AG04449 (cell line): ENCODE measurements around the gene DYRK4.
A peak's percentile ranks its signal among the peaks of the same experiment; 100 is the strongest.

Experiments
- CTCF ChIA-PET: fragments of 350-600 bp; formaldehyde crosslinking; extraction: SDS; loops from one replicate; lab custom pipeline; 2021; ENCODE audit warnings: antibody characterized with exemption; lab: Yijun Ruan, JAX
- POLR2A ChIA-PET: fragments of 400-600, 350-600 bp; formaldehyde crosslinking; extraction: SDS; loops from one replicate; lab custom pipeline; 2020; ENCODE audit warnings: antibody characterized with exemption, inconsistent platforms; lab: Yijun Ruan, JAX
- DNase-seq: peaks from one replicate; pipeline ENCODE4 v3.0.0-alpha.2; 2010; ENCODE audit warnings: low read depth, low spot score
- H3K4me3 ChIP-seq: 2 replicates; pipeline ENCODE4 v1.5.1; 2011; ENCODE audit warnings: low read depth, mild to moderate bottlenecking, control low read depth, low read length
- CTCF ChIP-seq: IDR thresholded peaks from one replicate; pipeline ENCODE4 v1.5.1; 2011; ENCODE audit warnings: mild to moderate bottlenecking, moderate library complexity, low read length, control low read depth, inconsistent platforms; ENCODE audit not compliant: insufficient read depth; ENCODE audit errors: missing control alignments

DYRK4 gene

GRCh38 chr12:4645023-4645422 is 83.0 kb downstream of the DYRK4 start:
- ChIA-PET CTCF (no interaction called here), POLR2A (no interaction called here)
- no peak overlapping the region for H3K4me3 ChIP-seq
- no peak for TF ChIP-seq CTCF
- no peak for DNase-seq

- DNase-seq = no peak
- H3K4me3 ChIP-seq = peak overlapping the region; percentile 85
- TF ChIP-seq CTCF = no peak
- ChIA-PET CTCF (interaction anchor here (1.1 kb wide), 1 partner anchor 9 kb away, joined by 3 read pairs; no protein-coding TSS in a partner anchor), POLR2A (interaction anchor here (1.4 to 1.6 kb wide), 2 partner anchors 16 to 44 kb away, joined by 6 to 7 read pairs; no protein-coding TSS in a partner anchor)
Observed at GRCh38 chr12:4648104-4648500, 86.1 kb downstream of the DYRK4 start.

- DNase-seq = peak; percentile 51
- TF ChIP-seq CTCF = no peak
- peak within 1 kb of the TSS; percentile 85 for H3K4me3 ChIP-seq
- ChIA-PET CTCF (interaction anchor here (1.1 to 1.2 kb wide), 3 partner anchors 10 to 15 kb away, joined by 3 read pairs; no protein-coding TSS in a partner anchor), POLR2A (interaction anchor here (1.4 to 1.6 kb wide), 2 partner anchors 15 to 44 kb away, joined by 6 to 7 read pairs; no protein-coding TSS in a partner anchor)
Observed at GRCh38 chr12:4648501-4649357, 86.7 kb downstream of the DYRK4 start, which contains the start of the genes AKAP3 and NDUFA9. Gene AKAP3, minus strand, starts transcription at chr12:4649051. Its CDS starts 10,855 bp downstream, at chr12:4638196. Gene NDUFA9, plus strand, starts transcription at chr12:4649114. Its CDS starts 13 bp downstream, at chr12:4649127.

- DNase-seq = no peak
- peak overlapping the region; percentile 85 for H3K4me3 ChIP-seq
- no peak for TF ChIP-seq CTCF
- POLR2A ChIA-PET = interaction anchor here (0.6 to 1.6 kb wide), 3 partner anchors 15 to 149 kb away, joined by 3 to 7 read pairs (median 6); no protein-coding TSS in a partner anchor
- CTCF ChIA-PET = interaction anchor here (1.1 to 1.2 kb wide), 3 partner anchors 11 to 15 kb away, joined by 3 read pairs; no protein-coding TSS in a partner anchor
Observed at GRCh38 chr12:4649358-4649661, 87.3 kb downstream of the DYRK4 start.

GRCh38 chr12:4653257-4653656 is 91.2 kb downstream of the DYRK4 start:
- ChIA-PET CTCF (no interaction called here), POLR2A (no interaction called here)
- H3K4me3 ChIP-seq = no peak overlapping the region
- no peak for TF ChIP-seq CTCF
- no peak for DNase-seq

GRCh38 chr12:4653691-4654090 is 91.7 kb downstream of the DYRK4 start:
- no peak for TF ChIP-seq CTCF
- CTCF ChIA-PET = no interaction called here
- H3K4me3 ChIP-seq = no peak overlapping the region
- POLR2A ChIA-PET = interaction anchor here (0.7 kb wide), 1 partner anchor 10 kb away, joined by 3 read pairs; no protein-coding TSS in a partner anchor
- DNase-seq = no peak
